ENCODE results near the gene C1QA. TPM values are rescaled to one million over a fixed set of nuclear protein-coding genes. Genes with fewer than 3 reads are reported as not detected.
"Not testable (repeated sequence)": the region's sequence is repeated elsewhere in the genome, so short reads cannot be mapped to it uniquely, and the experiment has no call there.

C1QA gene
- total and polyA plus RNA-seq, 4 donors, result 27.4 to 513 (median 391) TPM

- ATAC-seq (ENCODE audit: insufficient read depth, low FRiP score) (no peak), DNase-seq (peak; percentile 32 to 62 (median 57))
- H3K4me1 ChIP-seq (ENCODE audit: control insufficient read depth in 5 of 5, insufficient read depth in 5 of 5, low read length in 5 of 5), result peaks cover 0 to 3% (median 0%) of the 10 kb centered on the region in 5 donors
- H3K27me3 ChIP-seq (ENCODE audit: control insufficient read depth in 3 of 3, insufficient read depth in 3 of 3, low read length in 2 of 3), result peaks cover 0 to 3% (median 0%) of the 10 kb centered on the region in 3 donors
- H3K4me3 ChIP-seq, result no peak overlapping the region
- TF ChIP-seq CTCF (IDR thresholded peaks at IDR 0.05; ENCODE audit: control extremely low read depth, extremely low read depth), result peak; percentile 27
- H3K36me3 ChIP-seq (ENCODE audit: control insufficient read depth in 4 of 4, insufficient read depth in 4 of 4, low read length in 4 of 4), result no peaks in the 10 kb centered on the region
- 10 to 13% methylated on average over 17 of the region's 17 CpGs for WGBS, 2 donors
- H3K9ac ChIP-seq (ENCODE audit: insufficient read depth in 1 of 2, low read length in 2 of 2), result no peak overlapping the region
- no peak overlapping the region for H3K27ac ChIP-seq (ENCODE audit: low read depth in 1 of 2, low read length in 1 of 2)
- H3K9me3 ChIP-seq (ENCODE audit: control insufficient read depth in 4 of 4, insufficient read depth in 3 of 4, low read length in 3 of 4), result no peaks in the 10 kb centered on the region
Observed at GRCh38 chr1:22673486-22674409, 37.3 kb downstream of the C1QA start.

GRCh38 chr1:22674410-22674749, 38.0 kb downstream of the C1QA start:
- Histone ChIP-seq H3K4me3 (no peak overlapping the region), H3K27ac (ENCODE audit: low read depth in 1 of 2, low read length in 1 of 2) (no peak overlapping the region), H3K27me3 (ENCODE audit: control insufficient read depth in 3 of 3, insufficient read depth in 3 of 3, low read length in 2 of 3) (peaks cover 0 to 3% (median 0%) of the 10 kb centered on the region in 3 donors), H3K9me3 (ENCODE audit: control insufficient read depth in 4 of 4, insufficient read depth in 3 of 4, low read length in 3 of 4) (no peaks in the 10 kb centered on the region), H3K9ac (ENCODE audit: insufficient read depth in 1 of 2, low read length in 2 of 2) (no peak overlapping the region), H3K36me3 (ENCODE audit: control insufficient read depth in 4 of 4, insufficient read depth in 4 of 4, low read length in 4 of 4) (no peaks in the 10 kb centered on the region), H3K4me1 (ENCODE audit: control insufficient read depth in 5 of 5, insufficient read depth in 5 of 5, low read length in 5 of 5) (peaks cover 0 to 3% (median 0%) of the 10 kb centered on the region in 5 donors)
- no peak for ATAC-seq (ENCODE audit: insufficient read depth, low FRiP score)
- DNase-seq, result no peak
- no peak for TF ChIP-seq CTCF (IDR thresholded peaks at IDR 0.05; ENCODE audit: control extremely low read depth, extremely low read depth)
- 53 to 55% methylated on average over 1 of the region's 1 CpG for WGBS, 2 donors

- ATAC-seq (ENCODE audit: insufficient read depth, low FRiP score); H3K4me1 ChIP-seq (ENCODE audit: control insufficient read depth in 5 of 5, insufficient read depth in 5 of 5, low read length in 5 of 5); H3K9ac ChIP-seq (ENCODE audit: insufficient read depth in 1 of 2, low read length in 2 of 2); H3K27ac ChIP-seq (ENCODE audit: low read depth in 1 of 2, low read length in 1 of 2); DNase-seq; H3K9me3 ChIP-seq (ENCODE audit: control insufficient read depth in 4 of 4, insufficient read depth in 3 of 4, low read length in 3 of 4); H3K4me3 ChIP-seq; H3K27me3 ChIP-seq (ENCODE audit: control insufficient read depth in 3 of 3, insufficient read depth in 3 of 3, low read length in 2 of 3); H3K36me3 ChIP-seq (ENCODE audit: control insufficient read depth in 4 of 4, insufficient read depth in 4 of 4, low read length in 4 of 4): not testable (repeated sequence)
- 88 to 95% methylated on average over 15 of the region's 15 CpGs for WGBS, 2 donors
Observed at GRCh38 chr1:22676151-22676550, 39.7 kb downstream of the C1QA start.

- Histone ChIP-seq H3K9me3 (ENCODE audit: control insufficient read depth in 4 of 4, insufficient read depth in 3 of 4, low read length in 3 of 4) (no peaks in the 10 kb centered on the region), H3K4me3 (no peak overlapping the region), H3K9ac (ENCODE audit: insufficient read depth in 1 of 2, low read length in 2 of 2) (no peak overlapping the region), H3K27ac (ENCODE audit: low read depth in 1 of 2, low read length in 1 of 2) (no peak overlapping the region), H3K36me3 (ENCODE audit: control insufficient read depth in 4 of 4, insufficient read depth in 4 of 4, low read length in 4 of 4) (no peaks in the 10 kb centered on the region), H3K4me1 (ENCODE audit: control insufficient read depth in 5 of 5, insufficient read depth in 5 of 5, low read length in 5 of 5) (peaks cover 0 to 3% (median 0%) of the 10 kb centered on the region in 5 donors), H3K27me3 (ENCODE audit: control insufficient read depth in 3 of 3, insufficient read depth in 3 of 3, low read length in 2 of 3) (peaks cover 0 to 3% (median 0%) of the 10 kb centered on the region in 3 donors)
- DNase-seq (no peak), ATAC-seq (ENCODE audit: insufficient read depth, low FRiP score) (no peak)
- no peak for TF ChIP-seq CTCF (IDR thresholded peaks at IDR 0.05; ENCODE audit: control extremely low read depth, extremely low read depth)
- 68 to 79% methylated on average over 36 to 37 of the region's 37 CpGs for WGBS, 2 donors
Observed at GRCh38 chr1:22676916-22677583, 40.6 kb downstream of the C1QA start.
